ENCODE results near the gene IQCF5. TPM values are rescaled to one million over a fixed set of nuclear protein-coding genes. Genes with fewer than 3 reads are reported as not detected.
"Not testable (repeated sequence)": the region's sequence is repeated elsewhere in the genome, so short reads cannot be mapped to it uniquely, and the experiment has no call there.

The IQCF5 gene
- total RNA-seq, 4 donors from 2014 or later = not detected

DNA sequence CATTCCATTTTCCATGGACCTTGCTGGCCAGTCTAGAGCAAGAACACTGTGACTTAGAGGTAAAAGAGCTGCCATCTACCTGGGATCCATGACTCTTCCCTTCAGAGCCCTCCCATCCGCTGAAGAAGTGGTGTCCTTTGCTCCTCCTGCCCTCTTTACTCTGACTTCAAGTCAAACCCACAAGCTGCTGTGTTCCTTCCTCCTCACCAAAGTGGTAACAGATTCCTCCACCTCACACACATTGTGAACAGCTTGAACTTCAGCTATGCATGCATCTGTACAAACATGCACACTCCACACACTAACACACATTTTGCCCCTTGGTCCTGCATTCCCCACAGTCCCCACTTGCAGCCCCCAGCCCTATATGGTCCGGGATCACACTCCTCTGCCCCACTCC is 990 bp downstream of the IQCF5 start:
- H3K27ac ChIP-seq = no peak overlapping the region

DNA sequence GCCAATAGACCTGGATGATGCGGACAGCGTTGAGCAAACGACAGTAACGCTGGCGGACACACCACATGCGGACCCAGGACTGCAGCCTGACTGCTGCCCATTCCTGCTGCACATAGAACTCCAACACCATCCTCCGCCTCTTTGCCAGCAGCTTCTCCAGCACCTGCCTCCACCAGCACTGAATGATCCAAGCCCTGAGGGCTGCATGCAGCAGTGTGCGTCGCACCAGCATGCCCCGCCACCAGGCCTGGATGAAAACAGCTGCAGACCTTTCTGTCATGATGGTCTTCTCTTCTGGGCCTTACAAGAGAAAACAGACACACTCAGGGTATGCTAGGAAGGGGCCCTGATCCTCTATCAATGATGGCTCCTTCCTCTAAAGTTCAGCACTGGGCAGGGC is 1.5 kb downstream of the IQCF5 start:
- Histone ChIP-seq H3K27me3 (no peaks in the 10 kb centered on the region), H3K27ac (no peak overlapping the region), H3K4me3 (no peak overlapping the region), H3K36me3 (no peaks in the 10 kb centered on the region), H3K4me1 (no peaks in the 10 kb centered on the region), H3K9me3 (no peaks in the 10 kb centered on the region)
- TF ChIP-seq, protein P1, sequence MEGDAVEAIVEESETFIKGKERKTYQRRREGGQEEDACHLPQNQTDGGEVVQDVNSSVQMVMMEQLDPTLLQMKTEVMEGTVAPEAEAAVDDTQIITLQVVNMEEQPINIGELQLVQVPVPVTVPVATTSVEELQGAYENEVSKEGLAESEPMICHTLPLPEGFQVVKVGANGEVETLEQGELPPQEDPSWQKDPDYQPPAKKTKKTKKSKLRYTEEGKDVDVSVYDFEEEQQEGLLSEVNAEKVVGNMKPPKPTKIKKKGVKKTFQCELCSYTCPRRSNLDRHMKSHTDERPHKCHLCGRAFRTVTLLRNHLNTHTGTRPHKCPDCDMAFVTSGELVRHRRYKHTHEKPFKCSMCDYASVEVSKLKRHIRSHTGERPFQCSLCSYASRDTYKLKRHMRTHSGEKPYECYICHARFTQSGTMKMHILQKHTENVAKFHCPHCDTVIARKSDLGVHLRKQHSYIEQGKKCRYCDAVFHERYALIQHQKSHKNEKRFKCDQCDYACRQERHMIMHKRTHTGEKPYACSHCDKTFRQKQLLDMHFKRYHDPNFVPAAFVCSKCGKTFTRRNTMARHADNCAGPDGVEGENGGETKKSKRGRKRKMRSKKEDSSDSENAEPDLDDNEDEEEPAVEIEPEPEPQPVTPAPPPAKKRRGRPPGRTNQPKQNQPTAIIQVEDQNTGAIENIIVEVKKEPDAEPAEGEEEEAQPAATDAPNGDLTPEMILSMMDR (IDR thresholded peaks at IDR 0.05) = no peak
- TF ChIP-seq POLR2A (IDR thresholded peaks at IDR 0.05) = no peak
- DNase-seq = no peak

More for the DNA sequence above, 990 bp downstream of the IQCF5 start:
- Histone ChIP-seq H3K36me3 (no peaks in the 10 kb centered on the region), H3K4me1 (no peaks in the 10 kb centered on the region), H3K9me3 (no peaks in the 10 kb centered on the region), H3K27me3 (no peaks in the 10 kb centered on the region), H3K4me3 (no peak overlapping the region)
- TF ChIP-seq, protein P1 (IDR thresholded peaks at IDR 0.05) = no peak
- TF ChIP-seq POLR2A (IDR thresholded peaks at IDR 0.05) = no peak
- no peak for DNase-seq

DNA sequence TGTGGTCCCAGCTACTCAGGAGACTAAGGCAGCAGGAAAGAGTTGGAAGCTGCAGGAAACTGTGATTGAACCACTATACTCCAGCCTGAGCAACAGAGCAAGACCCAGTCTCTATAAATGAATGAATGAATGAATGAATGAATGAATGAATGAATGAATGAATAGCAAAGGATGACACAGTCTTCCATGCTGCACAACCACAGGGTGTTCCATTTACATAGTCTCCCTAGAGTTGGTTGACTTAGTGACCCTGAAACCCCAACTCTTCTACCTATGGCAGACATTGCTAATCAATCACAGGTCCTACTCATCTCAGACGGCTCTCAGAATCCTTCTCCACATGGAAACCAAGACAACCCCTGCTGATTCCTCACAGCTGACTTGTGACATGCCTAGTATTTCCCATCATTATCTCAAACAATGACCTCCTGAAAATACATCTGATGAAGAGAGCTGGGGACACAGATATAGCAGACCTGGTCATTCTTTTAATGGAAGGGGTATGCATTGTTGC is 2.1 kb downstream of the IQCF5 start:
- no peaks in the 10 kb centered on the region for H3K9me3 ChIP-seq
- no peaks in the 10 kb centered on the region for H3K36me3 ChIP-seq
- no peak for TF ChIP-seq POLR2A (IDR thresholded peaks at IDR 0.05)
- TF ChIP-seq, protein P1 (IDR thresholded peaks at IDR 0.05) = no peak
- DNase-seq = no peak
- H3K27ac ChIP-seq = no peak overlapping the region
- no peaks in the 10 kb centered on the region for H3K4me1 ChIP-seq
- no peaks in the 10 kb centered on the region for H3K27me3 ChIP-seq
- no peak overlapping the region for H3K4me3 ChIP-seq

DNA sequence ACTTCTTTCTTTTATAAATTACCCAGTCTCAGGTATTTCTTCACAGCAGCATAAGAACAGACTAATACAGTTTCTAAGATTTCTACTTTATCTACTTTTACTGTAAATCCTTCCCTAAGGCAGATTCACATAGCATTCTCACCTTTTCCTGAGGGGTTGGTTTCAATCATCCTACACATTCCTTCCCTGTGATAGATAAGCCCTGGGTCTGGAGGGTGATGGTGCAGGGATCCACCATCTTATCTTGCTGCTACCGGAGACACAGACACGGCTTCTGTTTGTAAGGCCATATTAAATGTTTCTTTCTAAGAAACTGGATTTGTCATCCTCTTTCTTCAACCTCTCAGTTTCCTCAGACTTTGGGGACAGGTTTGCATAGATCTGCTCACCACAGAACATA is 6.1 kb downstream of the IQCF5 start:
- Histone ChIP-seq H3K9me3 (no peaks in the 10 kb centered on the region), H3K4me1 (no peaks in the 10 kb centered on the region), H3K36me3 (no peaks in the 10 kb centered on the region), H3K4me3 (no peak overlapping the region), H3K27me3 (no peaks in the 10 kb centered on the region), H3K27ac (no peak overlapping the region)
- TF ChIP-seq, protein P1 (IDR thresholded peaks at IDR 0.05) = no peak
- TF ChIP-seq POLR2A (IDR thresholded peaks at IDR 0.05) = no peak
- DNase-seq = no peak

DNA sequence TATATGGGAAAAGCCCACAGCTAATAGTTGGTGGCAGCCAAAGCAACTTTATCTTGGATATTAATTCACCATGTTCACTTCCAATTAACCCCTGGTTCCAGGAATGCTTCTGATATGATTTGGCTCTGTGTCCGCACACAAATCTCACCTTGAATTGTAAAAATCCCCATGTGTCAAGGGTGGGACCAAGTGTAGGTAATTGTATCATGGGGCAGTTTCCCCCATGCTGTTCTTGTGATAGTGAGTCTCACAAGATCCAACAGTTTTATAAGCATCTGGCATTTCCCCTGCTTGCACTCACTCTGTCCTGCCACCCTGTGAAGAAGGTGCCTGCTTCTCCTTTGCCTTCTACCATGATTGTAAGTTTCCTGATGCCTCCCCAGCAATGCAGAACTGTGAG is 6.5 kb downstream of the IQCF5 start:
- DNase-seq = not testable (repeated sequence)

DNA sequence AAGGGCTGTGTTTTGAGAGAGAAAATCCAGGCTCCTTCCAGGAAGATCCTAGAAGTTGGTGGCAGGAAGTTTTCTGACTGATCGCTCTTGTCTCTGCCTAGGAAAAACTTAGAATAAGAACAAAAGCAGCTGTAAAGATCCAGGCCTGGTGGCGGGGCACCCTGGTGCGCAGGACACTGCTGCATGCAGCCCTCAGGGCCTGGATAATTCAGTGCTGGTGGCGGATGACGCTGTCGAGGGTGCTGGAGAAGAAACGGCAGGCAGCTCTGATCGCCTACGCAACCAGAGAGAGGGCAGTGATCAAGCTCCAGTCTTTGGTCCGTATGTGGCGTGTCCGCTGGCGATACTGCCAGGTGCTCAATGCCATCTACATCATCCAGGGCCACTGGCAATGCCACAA is 12.5 kb downstream of the IQCF5 start:
- H3K27me3 ChIP-seq = no peaks in the 10 kb centered on the region
- H3K36me3 ChIP-seq = no peaks in the 10 kb centered on the region
- TF ChIP-seq POLR2A (IDR thresholded peaks at IDR 0.05) = no peak
- TF ChIP-seq, protein P1 (IDR thresholded peaks at IDR 0.05) = no peak
- no peaks in the 10 kb centered on the region for H3K4me1 ChIP-seq
- H3K9me3 ChIP-seq = no peaks in the 10 kb centered on the region
- no peak overlapping the region for H3K27ac ChIP-seq
- no peak overlapping the region for H3K4me3 ChIP-seq
- no peak for DNase-seq

More for the DNA sequence above, 6.5 kb downstream of the IQCF5 start:
- not testable (repeated sequence) for H3K27me3 ChIP-seq, H3K36me3 ChIP-seq, H3K27ac ChIP-seq, H3K4me1 ChIP-seq, H3K4me3 ChIP-seq, H3K9me3 ChIP-seq

All from Peyer's patch (tissue), 4 donors.